ENCODE measurements around the gene STARD13.

STARD13 gene

DNA sequence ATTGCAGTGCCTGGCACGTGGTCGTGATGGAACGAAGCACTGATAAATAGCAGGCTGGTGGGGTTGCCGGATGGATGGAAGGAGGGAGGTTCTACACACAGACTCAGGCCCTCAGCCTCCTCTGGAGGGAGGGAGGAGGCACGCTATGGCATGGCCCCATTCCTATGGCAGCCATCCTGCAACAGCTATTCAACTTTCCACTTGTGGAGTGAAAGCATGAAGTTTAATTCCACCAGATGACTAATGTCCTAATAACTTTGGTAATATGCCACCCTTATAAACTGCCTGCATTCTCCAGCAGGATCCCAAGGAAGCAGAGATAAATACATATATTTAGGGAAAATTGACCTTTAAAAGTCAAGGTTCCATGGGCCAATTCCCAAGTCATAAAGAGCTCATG lies 176.9 kb downstream of the STARD13 start:
- no peak for DNase-seq

DNA sequence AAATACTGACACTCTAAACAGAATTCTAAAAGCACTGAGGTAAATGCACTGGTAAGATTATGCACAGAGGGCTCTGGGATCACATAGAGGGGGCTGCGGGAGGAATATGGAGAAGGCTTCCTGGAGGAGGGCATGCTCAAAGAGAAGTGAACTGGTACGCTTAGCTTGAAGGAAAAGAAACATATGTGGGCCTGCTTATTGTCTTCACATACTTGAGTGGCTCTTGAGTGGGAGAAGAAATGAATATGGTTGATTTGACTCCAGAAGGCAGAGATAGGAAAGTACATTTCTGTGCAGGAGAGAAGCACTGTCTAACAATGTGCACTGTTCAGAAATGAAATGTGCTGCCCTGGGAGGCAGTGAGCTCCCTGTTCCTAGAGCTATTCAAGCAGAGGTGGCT lies 178.2 kb downstream of the STARD13 start:
- no peak for DNase-seq

DNA sequence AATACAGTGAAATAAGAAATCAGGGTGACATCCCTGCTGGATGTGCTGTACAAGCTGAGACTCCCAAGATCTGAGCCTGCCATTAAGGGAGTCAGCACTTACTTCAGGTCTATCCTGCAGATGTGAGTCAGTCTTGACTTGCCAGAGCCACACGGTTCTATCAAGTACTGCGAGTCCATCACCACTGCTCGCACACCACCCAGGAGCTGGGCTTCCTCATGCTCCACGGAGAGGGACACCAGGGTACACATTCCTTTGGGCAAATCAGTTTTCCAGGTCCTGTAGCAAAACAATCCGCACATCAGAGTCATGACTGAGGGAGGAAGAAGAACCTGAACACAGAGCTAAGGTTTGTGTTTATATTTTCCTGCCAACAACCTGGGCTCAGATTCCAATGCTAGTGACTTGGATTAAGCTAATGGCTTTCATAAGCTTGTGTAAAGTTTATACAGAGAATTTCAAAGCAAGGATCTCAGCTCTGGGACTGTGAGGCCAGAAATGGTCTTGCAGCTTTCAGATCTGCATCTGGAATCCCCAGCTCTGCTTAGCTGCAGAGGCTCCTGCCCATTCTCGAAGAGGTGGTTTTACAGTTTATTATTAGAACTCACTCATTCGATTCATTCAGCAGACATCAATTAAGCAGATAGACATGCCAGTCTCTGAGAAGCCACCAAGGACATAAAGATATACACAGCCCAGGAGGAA lies 178.7 kb downstream of the STARD13 start:
- DNase-seq, result no peak

DNA sequence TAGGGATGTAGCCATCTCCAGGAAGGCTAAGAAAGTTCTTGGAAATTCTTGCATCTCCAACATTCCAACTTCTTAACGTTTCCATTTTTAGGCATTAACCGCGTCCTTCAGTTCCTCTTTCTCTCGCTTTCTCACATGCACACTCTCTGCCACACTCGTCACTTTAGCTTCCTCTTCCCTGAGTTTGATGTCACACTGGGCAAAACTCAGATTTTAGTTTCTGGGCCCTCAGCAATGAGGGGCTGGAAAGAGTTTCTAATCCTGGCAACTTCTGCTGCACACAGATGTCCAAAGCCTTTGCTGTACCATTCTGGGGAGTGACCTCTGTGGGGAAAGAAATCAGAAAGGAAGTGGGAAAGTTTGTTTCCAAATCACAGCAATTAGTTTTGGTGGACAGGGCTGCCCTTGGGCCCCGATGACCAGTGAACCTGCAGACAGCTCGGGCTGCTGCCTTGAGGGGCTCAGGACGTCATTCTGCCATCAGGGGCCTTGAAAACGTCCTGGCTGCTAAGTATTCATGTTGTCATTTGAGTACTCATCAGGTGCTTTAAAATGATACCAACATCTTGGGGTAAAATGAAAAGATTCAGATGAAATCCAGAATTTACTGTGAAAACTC lies 180.1 kb downstream of the STARD13 start:
- DNase-seq, result no peak

DNA sequence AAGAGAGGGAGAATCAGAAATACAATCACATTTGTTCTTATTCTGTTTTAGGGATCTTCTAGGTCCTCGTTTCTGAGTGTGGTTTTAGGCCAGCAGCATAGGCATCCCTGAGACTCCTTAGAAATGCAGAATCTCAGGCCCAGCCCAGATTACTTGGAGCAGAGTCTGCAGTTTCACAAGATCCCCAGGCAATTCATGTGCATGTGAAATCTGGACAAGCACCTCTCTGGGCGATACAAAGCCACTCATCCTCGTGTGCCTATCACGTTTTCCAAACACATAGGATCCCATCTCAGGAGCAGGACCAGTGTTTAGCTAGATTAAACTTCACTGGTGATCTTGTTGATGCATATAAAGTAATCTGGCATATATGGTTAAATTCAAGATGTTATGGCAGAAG lies 182.1 kb downstream of the STARD13 start:
- DNase-seq, result no peak

DNA sequence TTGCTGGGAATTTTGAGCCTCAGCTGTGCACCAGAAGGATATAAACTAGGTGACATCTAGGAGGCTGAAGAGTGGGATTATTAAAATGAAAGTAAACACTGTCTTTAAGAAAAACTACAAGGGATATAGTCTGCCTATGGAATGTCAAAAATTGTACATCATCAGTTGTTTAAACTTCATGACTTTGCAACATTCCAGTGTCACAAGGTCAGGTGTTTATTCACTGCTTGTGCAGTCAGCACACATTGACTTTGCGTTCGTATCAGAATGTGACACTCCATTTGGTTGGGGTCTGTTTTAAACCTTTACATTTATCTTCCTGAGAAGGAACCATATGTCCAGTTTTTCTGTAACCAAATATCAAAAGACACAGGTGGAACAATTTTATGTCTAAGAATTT lies 183.7 kb downstream of the STARD13 start:
- DNase-seq, result no peak

DNA sequence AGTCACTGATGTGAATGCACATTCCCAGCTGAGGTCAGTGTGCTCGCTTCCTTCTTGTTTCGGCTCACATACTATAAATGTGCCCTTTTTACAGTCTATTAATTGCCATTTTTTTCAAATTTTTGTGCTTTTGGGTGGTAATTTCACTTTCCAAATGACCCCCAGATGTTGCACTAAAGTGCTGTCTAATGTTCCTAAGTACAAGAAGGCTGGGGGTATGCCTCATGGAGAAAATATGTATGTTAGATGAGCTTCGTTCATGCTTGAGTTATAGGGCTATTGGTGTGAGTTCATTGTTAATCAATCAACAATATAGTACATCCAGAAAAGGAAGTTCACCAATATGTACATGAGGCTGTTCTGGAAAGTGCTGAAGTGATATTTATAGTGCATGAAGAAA lies 184.7 kb downstream of the STARD13 start:
- no peak for DNase-seq

DNA sequence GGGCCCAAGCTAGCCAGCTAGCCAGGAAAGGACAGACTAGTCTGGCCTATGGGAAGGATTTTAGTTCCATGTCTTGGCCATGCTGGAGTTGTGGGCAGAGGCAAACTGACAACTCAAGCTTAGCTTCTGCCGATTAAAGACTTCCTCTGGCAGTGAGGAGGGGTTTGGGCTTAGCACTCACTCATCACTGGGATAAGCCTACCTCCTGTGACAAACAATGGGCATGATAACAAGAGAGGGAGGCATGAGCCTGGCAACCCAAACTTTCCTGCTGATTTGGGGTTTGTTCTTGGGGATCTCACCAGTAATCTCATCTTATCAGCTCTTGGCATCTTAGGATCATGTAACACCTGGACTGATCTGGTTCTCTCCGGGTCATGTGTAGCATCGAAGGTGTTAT lies 185.7 kb downstream of the STARD13 start:
- no peak for DNase-seq

DNA sequence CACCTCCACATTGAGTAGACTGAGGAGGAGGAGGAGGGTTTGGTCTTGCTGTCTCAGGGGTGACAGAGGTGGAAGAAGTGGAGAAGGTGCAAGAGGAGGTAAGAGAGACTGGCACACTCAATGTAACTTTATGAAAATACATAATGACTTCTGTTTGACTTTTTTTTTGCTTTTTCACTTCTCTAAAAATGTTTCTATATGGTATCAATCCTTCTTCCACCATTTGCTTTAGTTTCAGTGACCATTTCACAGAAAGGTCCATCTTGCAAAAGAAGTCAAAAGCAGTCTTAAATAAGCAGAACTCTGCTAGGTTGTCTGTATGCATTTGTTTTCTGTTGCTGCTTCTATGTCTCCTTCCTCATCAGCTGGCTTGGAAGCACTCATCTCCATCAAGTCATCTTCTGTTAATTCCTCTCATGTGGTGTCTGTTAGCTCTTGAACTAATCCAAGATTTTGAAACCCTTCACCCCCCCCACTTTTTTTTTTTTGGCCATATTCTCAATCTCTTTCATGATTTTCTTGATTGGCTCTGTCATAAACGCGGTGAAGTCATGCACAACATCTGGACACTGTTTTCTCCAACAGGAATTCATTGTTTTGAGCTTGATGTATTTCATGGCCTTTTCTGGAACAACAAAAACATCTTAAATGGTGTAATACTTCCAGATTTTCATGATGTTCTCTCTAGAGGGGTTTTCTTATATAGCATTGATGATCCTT lies 188.5 kb downstream of the STARD13 start:
- no peak for DNase-seq

DNA sequence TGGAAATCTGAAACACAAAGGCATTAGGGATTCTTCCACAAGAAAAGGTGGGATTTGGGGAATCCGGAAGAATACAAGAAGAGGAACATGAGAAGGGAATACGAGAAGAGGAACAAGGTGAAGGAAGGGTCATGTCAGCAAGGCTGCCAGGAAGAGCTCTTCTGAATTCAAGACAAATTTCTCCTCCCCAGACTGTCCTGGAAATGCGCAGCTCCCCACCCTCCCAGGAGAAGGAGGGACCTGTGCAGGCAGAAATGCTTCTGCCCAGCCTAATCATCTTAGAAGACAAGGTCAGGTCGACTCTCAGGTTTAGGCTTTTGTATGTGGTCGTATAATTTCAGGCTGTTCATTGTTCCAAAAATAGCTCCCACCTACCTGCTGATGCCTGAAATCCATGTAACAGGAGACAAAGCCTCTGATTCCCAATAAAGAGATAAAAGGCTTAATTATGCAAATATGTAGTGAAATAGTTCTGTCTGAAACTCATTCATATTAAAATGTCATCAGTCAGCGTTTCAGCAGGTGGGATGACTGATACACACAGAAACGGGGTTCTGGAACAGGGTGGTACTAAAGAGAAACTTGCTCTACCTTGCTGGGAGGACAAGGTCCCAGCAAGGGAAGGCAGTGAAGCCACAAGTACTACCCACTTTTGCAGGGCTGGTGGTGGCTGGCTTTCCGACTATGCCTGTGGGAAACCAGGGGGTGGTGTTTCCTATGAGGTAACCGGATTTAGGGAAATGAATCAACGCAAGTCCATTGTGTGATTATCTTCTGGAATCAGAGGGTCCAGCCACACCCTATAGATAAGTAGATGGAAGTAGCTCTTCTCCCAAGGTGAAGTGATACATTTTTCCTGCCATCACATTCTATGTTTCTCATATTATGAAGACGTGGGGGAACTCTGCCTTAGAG lies 193.2 kb downstream of the STARD13 start:
- DNase-seq, result no peak

DNA sequence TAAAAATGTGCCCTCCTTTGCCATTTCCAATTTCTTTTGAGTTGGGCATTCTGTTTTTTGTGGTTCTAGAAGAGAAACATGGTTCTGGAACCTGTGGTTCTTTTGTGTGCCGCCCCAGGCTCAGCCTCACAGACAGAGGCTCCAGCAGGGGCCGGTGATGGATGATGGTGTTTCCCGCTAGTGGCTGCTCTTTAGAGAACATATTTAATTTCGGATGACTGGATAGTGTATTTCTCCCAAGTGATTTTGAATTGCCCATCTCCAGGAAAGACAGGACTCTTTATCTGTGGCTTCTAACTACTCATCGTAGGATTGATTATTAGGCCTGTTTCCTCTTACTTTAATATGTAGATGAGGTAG lies 194.2 kb downstream of the STARD13 start:
- DNase-seq, result no peak

DNA sequence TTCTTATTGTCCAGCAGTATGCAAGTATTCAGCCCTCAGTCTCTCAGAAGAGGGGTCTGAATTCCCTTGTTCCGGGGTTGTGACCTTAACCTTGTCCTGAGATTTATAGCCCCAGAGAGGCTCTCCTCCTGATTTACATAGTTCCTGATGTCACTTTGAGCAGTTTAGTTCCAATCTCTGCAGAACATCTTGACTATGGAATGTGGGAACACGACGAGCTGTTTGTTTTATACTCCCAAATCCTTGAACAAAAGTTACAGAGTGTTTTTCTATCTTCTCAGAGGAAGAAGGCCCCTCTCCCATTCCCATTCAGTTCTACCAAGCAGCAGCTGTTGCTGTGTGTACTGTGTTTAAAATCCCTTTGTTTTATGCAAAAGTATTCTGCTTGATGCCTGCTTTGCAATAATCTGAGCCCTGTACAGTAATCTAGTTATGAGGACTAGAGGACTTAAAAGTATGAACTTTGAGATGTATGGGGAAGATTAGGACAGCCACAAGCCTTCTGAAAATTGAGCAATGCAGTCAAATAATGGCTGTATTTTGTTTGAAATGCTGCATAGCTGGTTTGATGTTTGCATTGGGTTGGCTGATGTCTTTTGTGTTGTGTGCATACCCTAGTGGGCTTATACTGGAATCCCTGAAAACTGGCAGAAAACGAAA lies 194.7 kb downstream of the STARD13 start:
- DNase-seq, result no peak

DNA sequence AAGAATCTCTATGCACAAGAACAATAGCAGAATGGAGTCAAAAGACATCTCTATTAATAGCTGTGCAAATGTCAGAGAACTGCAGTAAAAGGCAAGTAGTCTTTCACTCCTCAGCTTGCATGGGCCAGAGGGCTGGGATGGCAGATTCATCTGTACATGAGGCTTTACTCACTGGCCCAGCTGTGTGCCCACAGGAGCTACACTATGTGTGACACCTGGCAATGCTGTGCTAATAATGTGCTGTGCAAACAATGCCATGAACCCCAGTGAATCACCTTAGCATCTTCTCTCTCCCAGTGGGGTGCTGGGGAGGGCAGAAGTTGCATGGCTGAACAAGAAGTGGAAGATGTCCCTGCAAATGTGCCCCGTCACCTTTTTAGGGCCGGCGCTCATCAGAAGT lies 196.2 kb downstream of the STARD13 start:
- DNase-seq, result no peak

DNA sequence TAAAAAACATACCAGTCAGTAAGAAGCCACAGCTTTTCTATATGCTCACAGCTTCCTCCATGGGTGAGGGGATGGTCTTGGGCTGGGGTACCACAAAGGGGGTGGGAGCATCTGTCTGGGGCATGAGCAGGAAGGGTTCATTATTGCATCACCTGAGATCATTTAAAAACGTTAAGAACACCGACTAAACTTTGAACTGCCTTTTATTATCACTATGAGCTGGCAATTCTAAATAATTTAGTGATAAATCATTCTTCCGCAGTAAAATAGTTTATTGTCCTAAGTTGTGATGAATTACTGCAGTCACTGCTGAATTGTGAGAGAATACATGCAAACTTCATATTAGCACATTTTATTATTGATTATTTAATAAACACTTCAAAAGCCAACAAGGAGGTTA lies 197.8 kb downstream of the STARD13 start:
- no peak for DNase-seq

DNA sequence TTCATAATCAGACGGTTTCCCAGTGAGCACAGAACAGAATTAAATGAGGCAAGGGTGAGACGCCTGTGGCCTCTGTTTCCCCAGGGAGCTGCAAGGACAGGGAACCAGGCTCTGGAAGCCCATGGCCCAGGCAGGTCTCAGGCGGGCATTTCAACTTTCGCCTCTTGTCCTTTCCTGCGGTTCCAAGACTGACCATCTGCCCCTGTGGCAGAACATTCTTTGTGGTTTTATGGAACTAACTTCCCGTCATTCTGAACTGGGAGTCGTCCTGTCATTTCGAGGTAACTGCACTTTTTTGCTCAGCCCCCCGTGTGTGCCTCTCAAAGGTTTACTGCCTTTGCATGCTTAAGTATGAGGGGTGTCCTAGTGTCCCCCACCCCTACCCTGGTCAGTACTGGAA lies 198.5 kb downstream of the STARD13 start:
- DNase-seq, result no peak

DNA sequence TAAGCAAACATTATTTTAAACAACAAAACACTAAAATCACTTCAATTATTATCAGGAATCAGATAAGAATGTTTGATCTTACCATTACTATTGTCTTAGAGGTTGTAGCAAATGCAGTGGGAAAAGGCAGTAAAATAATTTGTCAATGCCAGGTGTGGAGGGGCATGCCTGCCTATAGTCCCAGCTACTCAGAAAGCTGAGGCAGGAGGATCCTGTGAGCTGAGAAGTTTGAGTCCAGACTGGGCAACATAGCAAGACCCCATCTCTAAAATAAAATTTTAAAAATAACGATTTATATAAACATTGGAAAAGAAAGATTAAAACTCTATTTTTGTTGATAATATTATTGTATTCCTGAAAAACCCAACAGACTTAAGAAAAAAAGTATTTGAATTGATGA lies 202.5 kb downstream of the STARD13 start:
- no peak for DNase-seq

DNA sequence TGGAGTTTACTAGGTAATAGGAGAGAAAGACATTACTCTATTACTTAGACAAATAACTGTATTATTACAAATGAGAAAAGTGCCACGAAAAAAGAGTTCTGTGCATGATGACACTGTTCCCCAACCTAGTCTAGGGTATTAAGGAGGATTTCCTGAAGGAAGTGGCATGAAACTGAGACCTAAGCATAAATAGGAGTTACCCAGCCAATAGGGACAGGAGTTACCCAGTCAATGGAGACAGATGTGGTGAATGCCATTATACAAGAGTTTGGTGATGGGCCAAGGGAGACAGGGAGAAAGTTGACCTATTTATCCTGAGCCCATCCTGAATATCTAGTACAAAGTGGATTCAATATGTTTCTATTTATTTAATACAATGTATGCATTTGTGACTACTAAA lies 203.9 kb downstream of the STARD13 start:
- no peak for DNase-seq

DNA sequence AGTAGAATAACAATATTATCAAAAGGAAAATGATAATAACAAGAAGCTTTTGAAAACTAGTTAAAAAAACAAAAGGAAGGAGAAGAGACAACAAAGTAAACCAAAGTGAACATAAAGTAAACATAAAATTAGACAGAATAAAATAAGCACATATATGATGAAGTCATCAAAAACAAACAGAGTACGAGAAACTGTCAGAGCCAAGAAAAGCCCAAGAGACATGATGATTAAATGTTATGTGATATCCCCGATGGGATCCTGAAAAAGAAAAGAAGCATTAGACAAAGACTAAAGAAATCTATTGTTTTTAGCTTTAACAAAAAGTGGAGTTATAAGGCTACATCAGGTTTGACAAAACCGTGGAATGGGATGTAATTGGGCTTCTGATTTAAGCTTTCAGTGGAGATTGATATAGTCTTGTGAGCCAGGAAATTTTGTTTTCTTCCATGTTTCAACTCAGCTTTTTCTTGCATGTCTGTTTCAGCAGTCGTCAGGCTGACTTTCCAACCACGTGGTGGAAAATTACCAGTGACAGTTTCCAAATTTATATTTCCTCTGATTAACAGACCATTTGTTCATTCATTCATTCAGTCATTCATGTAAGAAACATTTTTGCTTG lies 204.5 kb downstream of the STARD13 start:
- no peak for DNase-seq

DNA sequence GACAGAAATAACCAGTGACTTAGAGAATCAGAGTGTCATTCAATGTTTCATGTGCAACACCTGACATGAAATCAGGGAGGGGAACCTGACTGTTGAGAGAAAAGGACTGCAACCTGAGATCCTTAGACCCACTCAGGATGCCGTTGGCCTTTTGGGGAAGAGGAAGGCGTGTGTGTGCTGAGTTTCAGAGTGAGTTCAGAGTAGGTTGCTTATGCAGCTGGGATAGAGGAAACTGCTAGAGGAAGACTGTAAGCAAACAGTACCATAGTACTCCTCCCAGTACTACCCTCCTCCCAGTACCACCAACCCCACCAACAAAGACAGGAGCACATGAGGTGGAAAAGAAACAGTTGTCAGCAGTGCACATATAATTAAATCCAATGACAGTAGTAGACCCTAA lies 205.6 kb downstream of the STARD13 start:
- no peak for DNase-seq

DNA sequence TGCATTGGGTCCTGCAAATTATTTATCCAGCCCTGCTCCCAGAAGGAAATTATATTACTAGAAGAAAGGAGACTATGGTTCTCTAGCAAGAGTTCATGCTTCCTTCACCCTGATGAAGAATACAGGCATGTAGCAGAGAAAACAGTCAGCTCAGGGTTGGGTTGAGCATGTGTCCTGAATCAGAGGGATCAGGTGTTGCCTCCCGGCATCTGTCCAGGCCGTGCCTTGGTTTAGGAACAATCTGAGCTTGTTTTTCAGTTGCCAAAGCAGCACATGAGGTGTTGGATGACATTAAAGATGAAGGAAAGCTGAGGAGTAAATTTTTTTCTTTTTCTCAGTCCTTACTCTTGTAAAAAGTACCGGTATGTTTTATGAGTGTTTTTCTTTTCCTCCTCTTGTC lies 207.3 kb downstream of the STARD13 start:
- DNase-seq, result no peak

DNA sequence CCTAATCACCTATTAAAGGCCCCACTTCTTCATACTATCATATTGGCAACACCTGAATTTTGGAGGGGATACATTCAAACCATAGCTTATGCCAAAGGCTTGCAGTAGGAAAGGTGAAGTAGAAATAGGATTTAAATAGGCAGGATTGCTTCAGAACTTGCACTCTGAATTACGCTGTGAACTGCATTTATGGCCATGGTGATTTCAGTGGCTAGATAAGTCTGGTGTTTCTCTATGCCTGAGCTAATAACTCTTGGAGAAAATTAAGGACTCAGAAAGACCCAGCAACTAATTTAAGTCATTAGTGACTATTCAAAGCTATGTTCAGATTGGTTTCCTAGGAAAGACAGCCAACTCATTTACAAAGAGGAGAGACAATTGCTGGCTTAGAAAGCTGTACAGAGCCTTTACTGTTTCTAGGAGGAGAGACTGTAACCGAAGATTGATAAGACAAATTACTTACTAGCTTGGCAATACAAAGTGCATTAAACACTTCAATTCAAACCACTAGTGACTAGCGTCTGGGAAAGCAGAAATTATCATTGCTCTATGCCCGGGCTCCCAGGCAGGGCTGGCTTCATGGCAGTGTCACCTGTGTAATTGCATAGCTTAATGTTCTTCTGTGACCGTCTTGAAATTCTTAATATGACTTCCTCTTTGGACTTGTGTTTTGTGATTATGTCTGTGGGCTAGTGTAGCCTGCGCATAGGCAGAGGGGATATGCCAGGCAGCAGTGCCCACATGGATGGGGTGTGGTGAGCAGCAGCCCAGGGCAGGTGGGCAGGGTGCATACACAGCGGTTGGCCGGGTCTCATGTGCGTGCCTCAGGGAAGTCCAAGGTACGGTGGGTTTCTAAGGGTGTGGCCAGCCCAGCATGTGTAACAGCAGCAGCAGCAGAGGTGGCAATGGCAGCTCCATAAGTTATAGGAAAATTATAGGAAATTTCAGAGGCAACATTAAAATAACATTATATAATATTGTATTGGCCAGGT lies 209.3 kb downstream of the STARD13 start:
- DNase-seq, result no peak

Data from NCI-H2107 (cell line).